Osteoblast (primary cell): Measurements from ENCODE around the gene SIDT1. TPM values are rescaled to one million over a fixed set of nuclear protein-coding genes. Genes with fewer than 3 reads are reported as not detected.

Source experiments
- DNase-seq: peaks from one replicate; pipeline ENCODE4 v3.0.0; 2011; ENCODE audit warnings: low spot score, mixed read lengths; ENCODE audit not compliant: insufficient read length; ENCODE audit errors: missing footprints
- H2AFZ ChIP-seq: 2 replicates; pipeline ENCODE4 v1.6.0; 2011; ENCODE audit warnings: mild to moderate bottlenecking, low read length
- H3K27ac ChIP-seq: 2 replicates; pipeline ENCODE4 v1.5.1; 2011; ENCODE audit warnings: mild to moderate bottlenecking, low read depth, low read length, moderate library complexity
- H3K27me3 ChIP-seq: 2 replicates; pipeline ENCODE4 v1.6.0; 2012; ENCODE audit warnings: mild to moderate bottlenecking, control low read depth, inconsistent platforms, low read length, moderate library complexity; ENCODE audit not compliant: insufficient read depth
- H3K36me3 ChIP-seq: 2 replicates; pipeline ENCODE4 v1.5.1; 2011; ENCODE audit warnings: mild to moderate bottlenecking, low read length, control low read depth, moderate library complexity; ENCODE audit not compliant: insufficient read depth
- H3K4me1 ChIP-seq: 2 replicates; pipeline ENCODE4 v1.5.1; 2011; ENCODE audit warnings: mild to moderate bottlenecking, low read length, control low read depth, moderate library complexity; ENCODE audit not compliant: insufficient read depth
- H3K4me2 ChIP-seq: 2 replicates; pipeline ENCODE4 v1.6.0; 2011; ENCODE audit warnings: mild to moderate bottlenecking, low read length; ENCODE audit not compliant: insufficient read depth
- H3K4me3 ChIP-seq: fragments of 200-600 bp; sonication (generic); 3 replicates; pipeline ENCODE4 v1.5.1; 2012; ENCODE audit warnings: mild to moderate bottlenecking, low read length, inconsistent platforms; ENCODE audit not compliant: insufficient read depth
- H3K79me2 ChIP-seq: 2 replicates; pipeline ENCODE4 v1.6.0; 2012; ENCODE audit warnings: mild to moderate bottlenecking, low read length, control low read depth, inconsistent platforms; ENCODE audit not compliant: insufficient read depth
- H3K9me3 ChIP-seq: 2 replicates; pipeline ENCODE4 v1.5.1; 2011; ENCODE audit warnings: low read depth, low read length, control low read depth
- H4K20me1 ChIP-seq: 2 replicates; pipeline ENCODE4 v1.6.0; 2012; ENCODE audit warnings: mild to moderate bottlenecking, low read length, control low read depth; ENCODE audit not compliant: insufficient read depth
- total RNA-seq: library from RNA; depleted of rRNA; stranded (reverse); fragments of >200 nt; gene quantifications from 2 replicates; pipeline ENCODE4 v1.2.3, GENCODE V29; 2012
- TF ChIP-seq, protein P1 (sequence below): IDR thresholded peaks from 2 replicates; pipeline ENCODE4 v1.5.1; 2011; ENCODE audit warnings: mild to moderate bottlenecking, low read depth, low read length, moderate library complexity; ENCODE audit errors: extremely low read depth

Gene SIDT1
- under 0.01 TPM in 2 replicates for total RNA-seq

DNA sequence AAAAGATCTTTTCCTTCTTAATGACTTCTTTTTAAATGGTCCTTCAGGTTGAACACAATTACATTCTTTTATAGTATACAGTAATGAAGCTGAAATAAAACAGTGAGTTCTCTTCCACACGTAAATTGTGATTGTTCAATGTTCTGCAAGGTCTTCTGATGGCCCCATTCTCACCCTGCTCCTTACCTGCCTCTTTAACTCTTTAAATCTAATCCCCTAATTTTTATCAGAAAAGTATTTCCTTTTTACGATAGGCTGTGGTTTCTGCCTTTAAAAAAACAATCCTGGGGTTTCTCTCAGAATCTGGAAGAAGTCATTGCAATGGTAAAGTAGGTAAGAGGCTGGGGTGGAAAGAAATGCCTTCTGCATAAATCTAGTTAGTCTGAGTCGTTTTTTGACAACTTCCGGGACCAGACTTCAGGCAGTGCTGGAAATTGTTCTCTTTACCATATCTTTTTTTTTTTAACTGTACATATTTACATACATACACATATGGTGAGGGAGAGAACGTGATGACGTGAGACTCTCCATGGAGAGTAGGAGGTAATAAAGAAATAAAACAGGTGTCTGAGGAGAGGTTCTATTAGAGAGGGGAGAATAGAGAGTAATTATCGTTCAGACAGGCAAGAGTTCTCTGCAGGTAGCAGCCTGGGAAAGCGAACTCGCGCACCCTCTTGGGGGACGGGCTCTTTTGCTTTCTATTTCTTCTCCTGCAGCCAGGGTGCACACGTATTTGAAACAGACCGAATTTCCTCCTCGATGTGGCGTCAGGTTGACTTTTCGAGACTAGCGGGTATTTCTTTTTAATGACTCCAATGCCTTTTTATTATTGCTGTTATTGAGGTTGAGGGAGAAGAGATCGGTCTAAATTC lies at the start of gene SIDT1:
Gene SIDT1, plus strand, starts transcription at position 730 of the 872 bp plus-strand sequence. CDS start 467 bp downstream, outside the sequence.
- H3K27ac ChIP-seq: no peak within 1 kb of the TSS

DNA sequence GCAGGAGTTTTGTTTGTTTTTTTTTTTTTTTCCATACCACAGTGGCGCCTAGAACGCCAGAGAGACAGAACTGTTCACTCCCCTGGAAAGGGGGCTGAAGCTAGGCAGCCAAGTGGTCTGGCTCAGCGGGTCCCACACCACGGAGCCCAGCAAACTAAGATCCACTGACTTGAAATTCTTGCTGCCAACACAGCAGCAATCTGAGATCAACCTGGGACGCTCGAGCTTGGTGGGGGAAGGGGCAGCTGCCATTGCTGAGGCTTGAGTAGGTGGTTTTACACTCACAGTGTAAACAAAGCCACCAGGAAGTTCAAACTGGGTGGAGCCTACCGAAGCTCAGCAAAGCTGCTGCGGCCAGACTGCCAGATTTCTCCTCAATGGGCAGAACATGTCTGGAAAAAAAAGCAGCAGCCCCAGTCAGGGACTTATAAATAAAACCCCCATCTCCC lies 47.2 kb upstream of the SIDT1 start:
- TF ChIP-seq, protein P1, sequence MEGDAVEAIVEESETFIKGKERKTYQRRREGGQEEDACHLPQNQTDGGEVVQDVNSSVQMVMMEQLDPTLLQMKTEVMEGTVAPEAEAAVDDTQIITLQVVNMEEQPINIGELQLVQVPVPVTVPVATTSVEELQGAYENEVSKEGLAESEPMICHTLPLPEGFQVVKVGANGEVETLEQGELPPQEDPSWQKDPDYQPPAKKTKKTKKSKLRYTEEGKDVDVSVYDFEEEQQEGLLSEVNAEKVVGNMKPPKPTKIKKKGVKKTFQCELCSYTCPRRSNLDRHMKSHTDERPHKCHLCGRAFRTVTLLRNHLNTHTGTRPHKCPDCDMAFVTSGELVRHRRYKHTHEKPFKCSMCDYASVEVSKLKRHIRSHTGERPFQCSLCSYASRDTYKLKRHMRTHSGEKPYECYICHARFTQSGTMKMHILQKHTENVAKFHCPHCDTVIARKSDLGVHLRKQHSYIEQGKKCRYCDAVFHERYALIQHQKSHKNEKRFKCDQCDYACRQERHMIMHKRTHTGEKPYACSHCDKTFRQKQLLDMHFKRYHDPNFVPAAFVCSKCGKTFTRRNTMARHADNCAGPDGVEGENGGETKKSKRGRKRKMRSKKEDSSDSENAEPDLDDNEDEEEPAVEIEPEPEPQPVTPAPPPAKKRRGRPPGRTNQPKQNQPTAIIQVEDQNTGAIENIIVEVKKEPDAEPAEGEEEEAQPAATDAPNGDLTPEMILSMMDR: no peak
- H3K9me3 ChIP-seq: no peaks in the 10 kb centered on the region

More for the DNA sequence above, at the start of gene SIDT1:
- DNase-seq: peak; percentile 25
- H3K4me1 ChIP-seq: peaks cover 13% of the 10 kb centered on the region
- no peaks in the 10 kb centered on the region for H3K79me2 ChIP-seq
- no peaks in the 10 kb centered on the region for H3K36me3 ChIP-seq
- no peaks in the 10 kb centered on the region for H4K20me1 ChIP-seq
- peak within 1 kb of the TSS; percentile 68 for H3K4me3 ChIP-seq
- H2AFZ ChIP-seq: peak within 1 kb of the TSS; percentile 74
- TF ChIP-seq, protein P1: no peak
- peaks cover 69% of the 10 kb centered on the region for H3K27me3 ChIP-seq
- no peaks in the 10 kb centered on the region for H3K9me3 ChIP-seq
- H3K4me2 ChIP-seq: peak within 1 kb of the TSS; percentile 92

DNA sequence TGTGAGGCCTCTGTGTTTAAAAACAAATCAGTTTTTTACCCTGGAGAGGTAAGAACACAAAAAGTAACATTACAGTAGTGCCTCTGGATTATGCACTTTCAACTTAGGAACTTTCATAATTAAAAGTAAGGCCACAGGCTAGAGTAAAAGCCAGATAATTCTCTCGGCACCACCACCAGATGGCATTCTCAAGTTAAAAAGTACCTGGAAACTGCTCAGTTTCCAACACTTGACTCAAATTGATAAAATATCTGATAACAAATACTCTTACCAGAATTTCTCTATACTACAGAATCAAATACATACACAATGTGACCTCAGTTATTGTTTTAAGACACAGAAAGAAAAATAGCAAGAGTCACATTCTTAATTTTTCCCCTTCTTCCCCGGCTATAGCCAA lies 37.3 kb upstream of the SIDT1 start:
- TF ChIP-seq, protein P1: peak; percentile 52

More for the DNA sequence above, 47.2 kb upstream of the SIDT1 start:
- no peak overlapping the region for H3K27ac ChIP-seq
- no peak for DNase-seq
- H3K4me1 ChIP-seq: no peaks in the 10 kb centered on the region
- no peak overlapping the region for H2AFZ ChIP-seq
- no peaks in the 10 kb centered on the region for H4K20me1 ChIP-seq
- no peak overlapping the region for H3K4me3 ChIP-seq
- no peaks in the 10 kb centered on the region for H3K27me3 ChIP-seq
- H3K4me2 ChIP-seq: no peak overlapping the region
- H3K79me2 ChIP-seq: no peaks in the 10 kb centered on the region
- peaks cover 2% of the 10 kb centered on the region for H3K36me3 ChIP-seq

DNA sequence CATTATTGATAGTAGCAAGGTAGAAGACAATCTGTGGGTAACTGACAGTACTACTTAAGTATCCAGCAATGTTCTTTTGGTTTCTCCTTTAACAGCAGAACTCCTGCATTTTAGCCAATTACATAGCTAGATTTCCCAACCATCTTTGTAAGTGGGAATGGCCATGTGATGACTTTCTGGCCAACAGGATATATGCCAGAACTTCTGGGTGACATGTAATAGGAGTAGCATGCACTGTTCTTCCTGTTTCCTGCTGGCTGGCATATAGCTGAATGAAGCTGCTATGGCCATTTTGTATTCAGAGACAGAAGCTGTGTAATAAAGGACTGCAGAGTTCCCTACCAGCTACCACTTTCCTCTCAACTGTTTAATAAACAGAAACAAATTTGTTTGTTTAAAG lies 35.4 kb upstream of the SIDT1 start:
- H3K4me2 ChIP-seq: no peak overlapping the region
- TF ChIP-seq, protein P1: no peak
- no peak overlapping the region for H3K27ac ChIP-seq
- H3K79me2 ChIP-seq: no peaks in the 10 kb centered on the region
- no peak overlapping the region for H2AFZ ChIP-seq
- no peaks in the 10 kb centered on the region for H3K9me3 ChIP-seq
- H4K20me1 ChIP-seq: no peaks in the 10 kb centered on the region
- H3K4me1 ChIP-seq: peaks cover 15% of the 10 kb centered on the region
- peaks cover 13% of the 10 kb centered on the region for H3K36me3 ChIP-seq
- no peak for DNase-seq
- no peak overlapping the region for H3K4me3 ChIP-seq
- H3K27me3 ChIP-seq: no peaks in the 10 kb centered on the region

More for the DNA sequence above, 37.3 kb upstream of the SIDT1 start:
- Histone ChIP-seq H3K27me3 (no peaks in the 10 kb centered on the region), H2AFZ (no peak overlapping the region), H3K27ac (no peak overlapping the region), H3K4me2 (no peak overlapping the region), H3K4me1 (peaks cover 15% of the 10 kb centered on the region), H3K79me2 (no peaks in the 10 kb centered on the region), H3K9me3 (no peaks in the 10 kb centered on the region), H3K4me3 (no peak overlapping the region), H3K36me3 (peaks cover 13% of the 10 kb centered on the region), H4K20me1 (no peaks in the 10 kb centered on the region)
- no peak for DNase-seq
